ENCODE measurements around the gene FBXL22. TPM values are rescaled to one million over a fixed set of nuclear protein-coding genes. Genes with fewer than 3 reads are reported as not detected.

Gene FBXL22
- total RNA-seq, 1 donor from 2014 or later, result 1.4 TPM

GRCh38 chr15:63556246-63556645, 40.9 kb upstream of the FBXL22 start:
- no peaks in the 10 kb centered on the region for H3K27me3 ChIP-seq (ENCODE audit: low read depth)
- TF ChIP-seq, protein P1, sequence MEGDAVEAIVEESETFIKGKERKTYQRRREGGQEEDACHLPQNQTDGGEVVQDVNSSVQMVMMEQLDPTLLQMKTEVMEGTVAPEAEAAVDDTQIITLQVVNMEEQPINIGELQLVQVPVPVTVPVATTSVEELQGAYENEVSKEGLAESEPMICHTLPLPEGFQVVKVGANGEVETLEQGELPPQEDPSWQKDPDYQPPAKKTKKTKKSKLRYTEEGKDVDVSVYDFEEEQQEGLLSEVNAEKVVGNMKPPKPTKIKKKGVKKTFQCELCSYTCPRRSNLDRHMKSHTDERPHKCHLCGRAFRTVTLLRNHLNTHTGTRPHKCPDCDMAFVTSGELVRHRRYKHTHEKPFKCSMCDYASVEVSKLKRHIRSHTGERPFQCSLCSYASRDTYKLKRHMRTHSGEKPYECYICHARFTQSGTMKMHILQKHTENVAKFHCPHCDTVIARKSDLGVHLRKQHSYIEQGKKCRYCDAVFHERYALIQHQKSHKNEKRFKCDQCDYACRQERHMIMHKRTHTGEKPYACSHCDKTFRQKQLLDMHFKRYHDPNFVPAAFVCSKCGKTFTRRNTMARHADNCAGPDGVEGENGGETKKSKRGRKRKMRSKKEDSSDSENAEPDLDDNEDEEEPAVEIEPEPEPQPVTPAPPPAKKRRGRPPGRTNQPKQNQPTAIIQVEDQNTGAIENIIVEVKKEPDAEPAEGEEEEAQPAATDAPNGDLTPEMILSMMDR (IDR thresholded peaks at IDR 0.05), result no peak
- ATAC-seq (no peak), DNase-seq (no peak)
- H3K27ac ChIP-seq, result no peak overlapping the region
- peaks cover 21% of the 10 kb centered on the region for H3K4me1 ChIP-seq
- no peaks in the 10 kb centered on the region for H3K9me3 ChIP-seq
- intact Hi-C loops (cut with DNase I), result no loop called here
- H3K36me3 ChIP-seq, result peaks cover 49% of the 10 kb centered on the region
- no peak overlapping the region for H3K4me3 ChIP-seq

- Histone ChIP-seq H3K27ac (no peak overlapping the region), H3K4me1 (peaks cover 21% of the 10 kb centered on the region), H3K27me3 (ENCODE audit: low read depth) (no peaks in the 10 kb centered on the region), H3K9me3 (no peaks in the 10 kb centered on the region), H3K4me3 (no peak overlapping the region), H3K36me3 (peaks cover 54% of the 10 kb centered on the region)
- intact Hi-C loops (cut with DNase I), result no loop called here
- TF ChIP-seq, protein P1 (IDR thresholded peaks at IDR 0.05), result no peak
- DNase-seq (no peak), ATAC-seq (no peak)
Observed at GRCh38 chr15:63556736-63557135, 40.5 kb upstream of the FBXL22 start.

DNA sequence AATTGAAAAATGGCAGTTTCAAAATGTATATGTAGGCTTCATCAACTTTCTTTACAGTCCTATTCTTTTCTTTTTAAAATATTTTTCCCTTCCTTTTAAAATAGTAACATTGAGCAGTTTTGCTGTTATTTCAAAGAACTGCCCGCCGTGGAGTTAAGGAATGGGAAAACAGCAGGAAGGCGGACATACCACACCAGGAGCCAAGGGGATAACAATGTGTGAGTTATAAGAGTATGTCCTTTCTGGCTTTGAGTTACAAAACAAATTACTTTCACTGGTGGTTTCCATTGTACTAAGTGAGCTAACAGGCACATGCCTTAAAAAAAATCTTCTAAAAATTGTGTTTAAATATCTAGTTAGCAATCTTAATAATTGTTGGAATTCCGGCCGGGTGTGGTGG, 37.4 kb upstream of the FBXL22 start:
- Histone ChIP-seq H3K9me3 (no peaks in the 10 kb centered on the region), H3K27me3 (ENCODE audit: low read depth) (no peaks in the 10 kb centered on the region), H3K4me1 (no peaks in the 10 kb centered on the region), H3K27ac (no peak overlapping the region), H3K4me3 (no peak overlapping the region), H3K36me3 (peaks cover 84% of the 10 kb centered on the region)
- TF ChIP-seq, protein P1 (IDR thresholded peaks at IDR 0.05), result no peak
- ATAC-seq (no peak), DNase-seq (no peak)
- intact Hi-C loops (cut with DNase I), result no loop called here

DNA sequence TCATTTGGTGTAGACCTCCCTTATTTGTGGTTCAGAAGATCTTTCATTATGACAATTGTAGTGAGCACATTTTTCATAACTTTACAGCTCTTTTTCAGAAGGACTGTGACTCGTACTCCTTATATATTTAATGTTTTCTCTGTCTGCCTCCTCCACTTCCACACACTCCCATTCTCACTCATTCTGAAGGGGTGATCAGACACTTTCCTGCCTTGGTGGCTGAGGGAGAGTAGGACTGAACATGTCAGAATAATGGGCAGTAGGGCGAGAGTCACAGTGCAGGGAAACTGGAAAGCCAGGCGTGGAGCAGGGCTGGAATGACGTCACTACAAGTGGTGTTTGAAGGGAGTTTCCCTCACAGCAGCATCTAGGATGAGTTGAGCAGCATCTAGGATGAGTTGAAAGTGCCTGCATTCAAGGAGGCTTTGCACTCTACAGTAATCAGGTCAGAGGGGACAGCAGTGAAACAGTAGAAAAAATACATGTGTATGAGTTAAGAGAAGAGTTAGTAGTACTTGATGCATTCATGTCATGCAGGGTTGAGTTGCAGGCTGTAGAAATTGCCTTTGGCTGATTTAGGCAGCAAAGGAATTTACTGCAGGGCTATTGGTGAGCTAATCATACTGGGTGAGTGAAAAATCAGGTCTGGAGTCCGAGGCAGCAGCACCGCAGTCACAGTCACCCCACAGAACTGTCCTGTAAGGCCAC, 36.3 kb upstream of the FBXL22 start:
- no peak for DNase-seq
- Histone ChIP-seq H3K27ac (no peak overlapping the region), H3K4me1 (no peaks in the 10 kb centered on the region), H3K9me3 (no peaks in the 10 kb centered on the region), H3K36me3 (peaks cover 96% of the 10 kb centered on the region), H3K27me3 (ENCODE audit: low read depth) (no peaks in the 10 kb centered on the region), H3K4me3 (no peak overlapping the region)
- ATAC-seq, result no peak
- intact Hi-C loops (cut with DNase I), result no loop called here
- TF ChIP-seq, protein P1 (IDR thresholded peaks at IDR 0.05), result no peak

DNA sequence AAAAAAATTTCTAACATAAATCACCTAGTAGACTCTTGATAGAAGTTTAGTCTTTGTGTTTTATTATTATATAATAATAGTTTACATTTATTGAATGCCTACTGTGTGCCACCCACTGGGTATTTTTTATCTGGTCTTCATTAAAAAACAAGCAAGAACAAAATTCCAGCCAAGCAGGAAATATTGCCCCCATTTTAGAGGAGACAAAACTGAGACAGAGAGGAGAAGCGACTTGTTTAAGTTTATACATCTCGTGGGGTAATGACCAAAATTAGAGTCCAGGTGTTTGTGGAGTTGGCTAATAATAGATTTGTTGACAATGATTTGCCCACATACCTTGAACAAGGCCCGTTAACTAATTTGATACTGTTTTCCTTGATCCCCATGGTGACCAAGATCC, 33.1 kb upstream of the FBXL22 start:
- no peak for ATAC-seq

More for the DNA sequence above, 33.1 kb upstream of the FBXL22 start:
- Histone ChIP-seq H3K27me3 (ENCODE audit: low read depth) (no peaks in the 10 kb centered on the region), H3K9me3 (no peaks in the 10 kb centered on the region), H3K4me1 (no peaks in the 10 kb centered on the region), H3K36me3 (peaks cover 92% of the 10 kb centered on the region), H3K4me3 (no peak overlapping the region), H3K27ac (no peak overlapping the region)
- TF ChIP-seq, protein P1 (IDR thresholded peaks at IDR 0.05), result no peak
- intact Hi-C loops (cut with DNase I), result no loop called here
- no peak for DNase-seq
